ENCODE results near the gene HOXA10.
A peak's percentile ranks its signal among the peaks of the same experiment; 100 is the strongest.

HOXA10 gene

DNA sequence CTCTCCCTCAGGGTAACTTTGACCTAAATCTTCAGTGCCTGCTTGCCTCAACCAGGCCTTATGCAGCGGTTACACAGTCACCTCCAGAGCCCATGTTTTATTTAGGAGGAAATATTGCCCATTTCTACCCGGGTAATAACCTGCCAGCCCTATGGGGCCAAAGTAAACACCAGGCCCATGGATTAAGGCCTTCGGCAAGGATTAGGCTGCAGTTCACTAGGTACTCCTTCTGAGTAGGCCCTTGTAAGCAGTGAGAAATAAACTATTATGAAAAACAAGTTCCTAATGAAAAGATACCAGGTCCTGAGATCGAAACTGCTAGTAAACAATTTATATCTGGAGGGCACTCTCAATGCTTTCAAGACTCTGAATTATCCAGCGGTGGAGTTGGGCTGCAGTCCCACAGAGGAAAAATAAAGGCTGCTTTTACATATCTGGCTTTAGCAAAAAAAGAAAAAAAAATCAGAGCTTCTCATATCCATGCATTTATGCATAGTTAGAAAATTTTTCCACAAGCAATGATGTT is 3.7 kb upstream of the HOXA10 start:
- H3K27ac ChIP-seq, result peak overlapping the region; percentile 99

DNA sequence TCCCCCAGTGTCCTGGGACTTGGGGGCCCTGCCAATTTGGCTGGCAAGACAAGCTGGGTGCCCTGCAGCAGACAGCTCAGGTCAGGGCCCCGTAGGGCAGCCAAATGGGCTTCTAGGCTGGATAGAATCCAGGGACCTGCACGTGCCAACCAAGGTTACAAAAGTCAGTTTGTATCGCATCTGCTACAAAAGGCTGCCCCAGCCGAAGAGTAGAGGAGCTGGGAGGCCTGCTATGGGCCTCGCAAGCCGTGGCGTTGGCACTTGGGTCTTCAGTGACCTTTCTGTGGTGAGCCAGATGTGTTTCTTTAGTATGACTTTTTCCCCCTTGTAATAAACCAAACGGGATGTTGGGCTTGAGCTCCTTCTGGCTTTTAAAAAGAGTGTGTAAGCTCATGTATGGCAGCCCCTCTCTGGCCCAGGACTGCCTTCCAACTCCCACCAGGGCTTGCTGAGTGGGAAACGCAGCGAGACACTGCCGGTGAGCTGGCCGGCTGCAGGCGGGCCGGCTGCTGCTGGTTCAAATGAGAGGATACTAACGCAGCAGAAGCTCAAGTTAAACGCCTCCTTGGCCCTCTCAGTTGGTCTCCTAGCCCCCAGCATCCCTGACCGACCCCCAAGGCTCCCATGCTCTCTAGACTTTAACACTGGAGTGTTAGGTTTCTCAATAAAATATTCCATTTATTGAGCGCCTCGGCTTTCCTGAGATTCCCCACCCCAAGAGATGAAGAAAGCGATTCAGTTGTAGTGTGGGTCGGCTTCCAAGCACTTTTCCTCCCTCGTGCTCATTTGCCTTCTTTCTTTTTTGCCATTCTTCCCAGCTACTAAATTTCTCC is 3.1 kb upstream of the HOXA10 start:
- peak overlapping the region; percentile 99 for H3K27ac ChIP-seq

More for the DNA sequence above, 3.7 kb upstream of the HOXA10 start:
- no peak for TF ChIP-seq CTCF (conservative IDR thresholded peaks at IDR 0.05)

DNA sequence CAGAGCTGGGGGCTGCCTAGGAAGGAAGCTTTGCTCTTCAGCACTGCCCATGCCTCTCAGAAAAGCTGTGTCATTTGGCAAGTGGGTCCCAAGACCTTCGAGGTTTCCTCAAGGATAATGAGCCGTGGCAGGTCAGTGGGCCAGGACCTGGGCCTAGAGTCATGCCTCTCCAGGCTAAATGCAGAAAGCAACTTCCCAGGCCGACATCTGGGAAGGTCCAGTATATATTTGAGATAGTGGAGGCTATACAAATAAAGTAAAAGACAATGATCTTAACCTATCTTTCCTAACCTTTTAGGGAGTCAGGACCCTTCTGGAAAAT is 2.4 kb upstream of the HOXA10 start:
- TF ChIP-seq CTCF (conservative IDR thresholded peaks at IDR 0.05), result no peak

More for the DNA sequence above, 3.1 kb upstream of the HOXA10 start:
- TF ChIP-seq CTCF (conservative IDR thresholded peaks at IDR 0.05), result no peak

GRCh38 chr7:27175626-27176523 is 1.8 kb upstream of the HOXA10 start:
- no peak for TF ChIP-seq CTCF (conservative IDR thresholded peaks at IDR 0.05)
- H3K27ac ChIP-seq, result peak overlapping the region; percentile 99

More for the DNA sequence above, 2.4 kb upstream of the HOXA10 start:
- H3K27ac ChIP-seq, result peak overlapping the region; percentile 99

DNA sequence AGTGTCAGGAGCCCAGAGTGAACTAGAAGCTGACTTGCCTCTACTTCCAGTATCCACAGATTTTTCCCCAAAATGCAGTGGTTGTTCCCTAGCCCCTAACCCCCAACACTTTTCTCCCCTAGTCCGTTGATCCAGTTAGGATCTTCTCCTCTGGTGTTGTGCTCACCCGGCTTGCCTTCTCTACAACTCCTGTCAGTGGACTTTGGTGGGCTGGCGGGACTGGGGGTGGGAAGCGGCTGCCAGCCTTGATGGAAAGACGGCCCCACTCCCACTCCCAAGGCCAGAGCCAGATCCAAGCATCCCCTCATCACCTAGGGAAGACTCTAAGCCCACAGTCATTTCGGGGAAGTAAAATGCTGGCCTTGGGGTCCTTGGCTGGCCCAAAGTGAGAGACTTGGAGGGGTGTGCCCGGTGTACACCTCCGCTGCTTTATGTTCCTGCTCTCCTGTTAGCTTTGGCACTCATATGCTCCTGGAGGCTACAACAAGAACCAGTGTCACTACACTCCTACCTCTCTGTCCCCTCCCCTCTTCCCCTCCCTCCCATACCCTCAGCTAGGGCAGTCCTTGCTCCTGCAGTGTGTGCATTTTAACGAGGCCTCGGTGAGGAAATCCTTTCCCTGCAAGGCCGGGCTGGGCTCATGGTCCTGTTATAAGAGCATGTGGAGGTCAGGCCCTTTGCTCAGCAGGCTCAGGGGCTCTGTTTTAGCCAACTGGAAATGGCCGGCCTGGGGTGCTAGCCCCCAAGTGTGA is 930 bp upstream of the HOXA10 start:
- TF ChIP-seq CTCF (conservative IDR thresholded peaks at IDR 0.05), result no peak
- H3K27ac ChIP-seq, result peak overlapping the region; percentile 99

GRCh38 chr7:27173511-27173955 is 587 bp downstream of the HOXA10 start:
- no peak for TF ChIP-seq CTCF (conservative IDR thresholded peaks at IDR 0.05)
- peak overlapping the region; percentile 99 for H3K27ac ChIP-seq

Measured in VCaP (cell line).